ENCODE results near the gene HNRNPCL1.
"Not testable (repeated sequence)": the region's sequence is repeated elsewhere in the genome, so short reads cannot be mapped to it uniquely, and the experiment has no call there.

The HNRNPCL1 gene

GRCh38 chr1:12848620-12849019, at the start of gene HNRNPCL1:
TSS of gene HNRNPCL1 (minus strand) at chr1:12848720. CDS start at chr1:12848289, 431 bp downstream.
- DNase-seq = not testable (repeated sequence)

DNA sequence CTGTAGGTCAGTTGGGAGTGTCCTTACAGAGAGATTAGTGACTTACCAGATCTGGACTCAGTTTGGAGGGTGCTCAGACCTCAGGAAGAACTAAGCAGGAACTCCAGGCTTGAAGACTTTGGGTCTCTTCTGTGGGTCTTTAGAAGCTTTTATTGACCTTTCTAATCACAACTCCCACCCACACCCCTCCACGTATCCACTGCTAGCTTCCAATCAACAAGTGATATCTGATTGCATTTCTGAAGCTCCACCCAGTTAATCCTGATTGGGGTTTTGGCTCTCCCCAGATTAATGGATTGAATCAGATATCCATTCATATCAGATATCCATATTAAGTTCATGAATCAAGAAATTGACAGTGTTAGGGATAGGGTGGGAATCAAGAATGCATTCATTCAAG, 49.6 kb upstream of the HNRNPCL1 start, which contains the start of gene PRAMEF10:
TSS of gene PRAMEF10 (minus strand) at position 101 of the 400 bp plus-strand sequence. CDS start 2,423 bp downstream, outside the sequence.
- DNase-seq = not testable (repeated sequence)

- not testable (repeated sequence) for DNase-seq
These were observed 37.6 kb upstream of the HNRNPCL1 start, which contains the start of gene PRAMEF4 for GRCh38 chr1:12886101-12886500. TSS of gene PRAMEF4 (minus strand) at chr1:12886201. CDS start at chr1:12883394, 2,807 bp downstream.

- not testable (repeated sequence) for DNase-seq
These were observed 29.9 kb upstream of the HNRNPCL1 start for GRCh38 chr1:12878453-12878852.

GRCh38 chr1:12863131-12863880, 14.8 kb upstream of the HNRNPCL1 start:
- DNase-seq = not testable (repeated sequence)

DNA sequence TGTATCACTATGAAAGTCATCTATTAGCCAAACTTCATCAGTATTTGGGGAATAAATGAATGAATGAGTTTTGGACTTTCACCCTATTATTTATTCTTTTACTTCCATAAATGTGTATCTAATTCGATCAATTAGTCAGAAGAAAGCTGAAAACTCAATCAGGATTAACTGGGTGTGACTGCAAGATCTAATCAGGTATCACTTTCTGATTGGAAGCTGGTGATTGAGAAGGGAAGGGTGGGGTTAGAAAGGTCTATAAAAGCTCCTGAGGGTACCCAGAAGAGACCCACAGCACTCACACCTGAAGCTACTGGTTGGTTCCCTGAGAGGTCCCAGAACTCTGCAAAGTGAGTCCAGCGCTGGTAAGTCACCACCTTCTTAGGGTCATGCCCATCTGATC, 8.3 kb upstream of the HNRNPCL1 start, which contains the start of gene PRAMEF2:
TSS of gene PRAMEF2 (plus strand) at position 301 of the 400 bp plus-strand sequence. CDS start 1,924 bp downstream, outside the sequence.
- not testable (repeated sequence) for DNase-seq

DNA sequence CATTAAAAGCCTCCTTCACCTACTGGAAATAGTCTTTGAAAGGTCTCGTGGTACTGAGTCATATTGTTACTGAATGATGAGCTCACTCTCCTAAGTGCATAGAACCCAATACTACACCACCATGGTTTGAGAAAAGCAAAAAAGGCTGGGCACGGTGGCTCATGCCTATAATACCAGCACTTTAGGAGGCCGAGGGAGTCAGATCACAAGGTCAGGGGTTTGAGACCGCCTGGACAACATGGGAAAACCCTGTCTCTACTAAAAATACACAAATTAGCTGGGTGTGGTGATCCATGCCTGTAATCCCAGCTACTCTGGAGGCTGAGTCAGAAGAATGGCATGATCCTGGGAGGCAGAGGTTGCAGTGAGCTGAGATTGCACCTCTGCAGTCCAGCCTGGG, 3.3 kb upstream of the HNRNPCL1 start:
- no peak for DNase-seq

- not testable (repeated sequence) for DNase-seq
These were observed 15.3 kb downstream of the HNRNPCL1 start for GRCh38 chr1:12833251-12833650.

- not testable (repeated sequence) for DNase-seq
These were observed 17.2 kb downstream of the HNRNPCL1 start, which contains the start of gene PRAMEF11 for GRCh38 chr1:12831310-12831709. TSS of gene PRAMEF11 (minus strand) at chr1:12831410. CDS start at chr1:12828789, 2,621 bp downstream.

DNA sequence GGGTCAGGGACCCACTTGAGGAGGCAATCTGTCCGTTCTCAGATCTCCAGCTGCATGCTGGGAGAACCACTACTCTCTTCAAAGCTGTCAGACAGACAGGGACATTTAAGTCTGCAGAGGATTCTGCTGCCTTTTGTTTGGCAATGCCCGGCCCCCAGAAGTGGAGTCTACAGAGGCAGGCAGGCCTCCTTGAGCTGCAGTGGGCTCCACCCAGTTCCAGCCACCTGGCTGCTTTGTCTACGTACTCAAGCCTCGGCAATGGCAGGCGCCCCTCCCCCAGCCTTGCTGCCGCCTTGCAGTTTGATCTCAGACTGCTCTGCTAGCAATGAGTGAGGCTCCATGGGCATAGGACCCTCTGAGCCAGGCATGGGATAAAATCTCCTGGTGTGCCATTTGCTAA, 29.5 kb downstream of the HNRNPCL1 start:
- DNase-seq = not testable (repeated sequence)

DNA sequence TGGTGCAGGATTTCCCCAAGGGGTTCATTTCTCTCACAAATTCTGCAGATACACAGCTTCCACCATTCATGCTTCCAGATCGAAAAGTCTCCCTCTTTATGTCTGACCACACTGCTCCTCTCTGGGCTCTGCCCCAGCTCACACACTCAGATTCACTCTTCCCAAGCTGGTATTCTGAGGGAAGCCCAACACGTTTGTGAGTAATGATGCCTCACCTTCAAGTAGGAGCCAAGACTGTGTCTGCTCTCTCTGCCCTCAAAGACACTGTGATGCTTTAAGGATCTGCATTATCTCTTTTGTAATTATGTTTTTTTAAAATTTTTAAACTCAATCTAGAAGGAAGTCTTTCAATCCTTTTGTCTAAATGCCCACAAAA, 37.1 kb downstream of the HNRNPCL1 start:
- no peak for DNase-seq

DNA sequence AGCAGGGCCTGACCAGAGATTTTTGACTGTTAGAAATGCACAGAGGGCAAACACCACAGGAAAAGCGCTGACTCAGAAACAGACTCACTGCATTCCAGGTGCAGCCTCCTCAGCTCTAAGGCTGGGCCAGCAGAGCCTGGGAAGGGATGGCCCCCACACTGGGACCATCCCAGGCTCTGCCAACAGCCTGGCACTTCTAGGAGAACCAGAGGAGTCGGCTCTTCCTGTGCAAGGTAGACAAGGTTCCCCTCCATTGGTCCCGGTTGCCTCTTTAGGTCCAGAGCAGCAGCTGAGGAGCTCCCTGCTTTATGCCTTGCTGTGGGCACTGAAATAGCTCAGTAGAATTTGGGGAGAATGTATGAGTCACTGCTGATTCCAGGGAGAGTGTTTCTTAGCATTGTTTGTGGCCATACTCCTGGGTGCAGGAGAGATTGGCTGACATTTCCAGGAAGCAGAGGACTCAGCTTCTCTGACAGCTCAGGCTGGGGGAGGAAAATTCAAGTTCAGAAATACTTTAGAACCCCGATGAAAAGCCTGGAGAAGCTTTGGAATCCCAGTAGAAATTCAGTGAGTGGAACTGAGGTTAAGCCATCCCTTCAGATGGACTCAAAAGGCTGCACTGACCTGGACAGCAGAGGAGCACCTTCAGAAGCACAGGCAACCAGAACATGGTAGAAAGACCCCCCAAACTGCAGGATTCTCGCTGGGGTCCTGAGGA, 37.7 kb downstream of the HNRNPCL1 start:
- DNase-seq = no peak

DNA sequence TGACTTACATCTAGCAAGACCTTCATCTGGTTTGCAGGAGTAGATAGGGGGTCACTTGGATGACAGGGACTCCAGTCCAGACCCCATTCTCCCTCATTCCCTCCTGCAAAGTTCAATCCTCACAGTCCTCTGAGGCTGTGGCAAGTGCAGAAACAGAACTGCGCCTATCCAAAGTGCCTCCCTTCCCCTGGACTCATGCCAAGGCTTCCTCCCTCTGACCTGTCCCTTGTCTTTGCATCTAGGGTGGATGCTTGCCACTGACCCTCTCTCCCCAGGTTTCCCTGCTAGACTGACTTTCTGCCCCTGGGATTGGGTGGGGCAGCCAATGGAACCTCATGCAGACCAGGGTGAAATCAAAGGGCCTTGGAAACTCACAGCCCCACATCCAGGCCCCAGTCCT, 38.6 kb downstream of the HNRNPCL1 start:
- no peak for DNase-seq

GRCh38 chr1:12799730-12800129, 48.8 kb downstream of the HNRNPCL1 start:
- DNase-seq = no peak

GRCh38 chr1:12798911-12799310, 49.6 kb downstream of the HNRNPCL1 start:
- no peak for DNase-seq

Data from NCI-H1048 (cell line).